Heart left ventricle (tissue), 16 donors: ENCODE results near the gene PRKAA1. TPM values are rescaled to one million over a fixed set of nuclear protein-coding genes. Genes with fewer than 3 reads are reported as not detected.
A peak's percentile ranks its signal among the peaks of the same experiment; 100 is the strongest.

Experiments
- ATAC-seq, 4 donors: fragments of 200-7000 bp; cut with Tn5 transposase; one replicate each; pipeline ENCODE4 v1.9.1; 2020 to 2022; ENCODE audit warnings: moderate library complexity in 4 of 4, mild to moderate bottlenecking in 3 of 4, moderate number of reproducible peaks in 1 of 4
- DNase-seq, 5 donors: peaks; one replicate each; pipeline ENCODE4 v3.0.0-alpha.2; 2020
- H3K27ac ChIP-seq, 12 donors: fragments of 200-600 bp; sonication (generic) in 4 of 12; one replicate each; pipeline versions ENCODE4 v1.5.0 to v1.8.0; 2016 to 2022; ENCODE audit warnings: mild to moderate bottlenecking in 2 of 12
- H3K27me3 ChIP-seq, 9 donors: fragments of 200-600 bp; sonication (generic) in 2 of 9; one replicate each; pipeline versions ENCODE4 v1.5.1 to v1.8.0; 2016 to 2022; ENCODE audit warnings: mild to moderate bottlenecking in 3 of 9
- H3K36me3 ChIP-seq, 9 donors: fragments of 200-600 bp; sonication (generic) in 2 of 9; one replicate each; pipeline versions ENCODE4 v1.5.0 to v1.8.0; 2018 to 2022; ENCODE audit warnings: mild to moderate bottlenecking in 2 of 9
- H3K4me1 ChIP-seq, 12 donors: fragments of 200-600 bp; sonication (generic) in 4 of 12; one replicate each; pipeline versions ENCODE4 v1.5.0 to v1.8.0; 2016 to 2022; ENCODE audit warnings: mild to moderate bottlenecking in 3 of 12
- H3K4me3 ChIP-seq, 12 donors: fragments of 200-600 bp; sonication (generic) in 4 of 12; one replicate each; pipeline versions ENCODE4 v1.5.0 to v1.8.0; 2017 to 2022; ENCODE audit warnings: mild to moderate bottlenecking in 9 of 12, moderate library complexity in 4 of 12
- H3K9me3 ChIP-seq, 12 donors: fragments of 200-600 bp; sonication (generic) in 4 of 12; one replicate each; pipeline versions ENCODE4 v1.5.0 to v1.8.0; 2016 to 2022; ENCODE audit warnings: mild to moderate bottlenecking in 1 of 12
- CTCF ChIP-seq, 12 donors: fragments of 200-600 bp; sonication (generic) in 4 of 12; IDR thresholded peaks; one replicate each; pipeline versions ENCODE4 v1.5.0 to v1.8.0; 2018 to 2022; ENCODE audit warnings: antibody characterized with exemption in 12 of 12, mild to moderate bottlenecking in 5 of 12
- POLR2A ChIP-seq, 2 donors: fragments of 450-650 bp; IDR thresholded peaks; one replicate each; pipeline ENCODE4 v1.6.1; 2017; ENCODE audit warnings: antibody characterized with exemption in 2 of 2, mild to moderate bottlenecking in 2 of 2, moderate library complexity in 2 of 2
- WGBS, 4 donors: extraction: QIAGEN DNeasy Blood & Tissue Kit in 2 of 4; methylation state at CpG; one replicate each; pipeline versions ENCODE4 v1.1.5 to v1.1.7; 2013 to 2018; 5-methylcytosine and 5-hydroxymethylcytosine counted together
- intact Hi-C, 10 donors: fragments of 100-400 bp; cut with DNase I; formaldehyde crosslinking; loops; one replicate each; pipeline versions ENCODE4 v1.11.1 to v1.14.2; 2022
- polyA plus RNA-seq, 2 donors: library from polyadenylated mRNA; stranded (reverse); fragments of 200-250 nt; gene quantifications; one replicate each; pipeline ENCODE4 v1.2.3, GENCODE V29; 2013
- total RNA-seq, 9 donors: library from RNA; depleted of rRNA in 2 of 9; stranded (reverse); fragments of >200 nt in 2 of 9; fragmentation: NEBNext Ultra II Directional in 3 of 9; extraction: Animal tissue kit (Norgen Biotek cat#: 25700) in 3 of 9; gene quantifications; one replicate each; pipeline versions ENCODE4 v1.1.0 to v1.2.4, GENCODE V29; 2016 to 2023
- donor health status: ischemic (EF 13 %, LVEDD 7.1; RV severe dilation, severe dysfunction).
- donor health status: healthy with polysubstance abuse.
- donor health status: DM: no; HTN: yes; CAD: no.
- donor health status: DM: no; HTN: no; CAD: no.
- donor health status: ischemic (EF 25% LVEDD 6.9; RV normal size, moderate dysfunction).
- donor health status: ischemic (EF 25% LVEDD 5.7; RV mildly dilated, moderate dysfunction).
- donor health status: healthy.
- donor health status: DM: yes; HTN: yes; CAD: no.
- donor health status: ischemic (EF 35%, LVEDD 5.7; RV mildly dilated, moderate dysfunction).
- donor health status: nonischemic (EF 11% LVEDD 7.7; RV severe dilation, severe dysfunction).
- donor health status: DM: yes; HTN: yes; CAD: no.
- donor health status: PGD.
- donor health status: ischemic (EF 29% LVEDD 5.4; RV normal size, mild dysfunction).
- donor health status: nonischemic (EF 23%, LVEDD 6.1; RV moderate dilation, normal function).

The PRKAA1 gene
- total and polyA plus RNA-seq, 11 donors: 13.5 to 53.3 (median 42.6) TPM

DNA sequence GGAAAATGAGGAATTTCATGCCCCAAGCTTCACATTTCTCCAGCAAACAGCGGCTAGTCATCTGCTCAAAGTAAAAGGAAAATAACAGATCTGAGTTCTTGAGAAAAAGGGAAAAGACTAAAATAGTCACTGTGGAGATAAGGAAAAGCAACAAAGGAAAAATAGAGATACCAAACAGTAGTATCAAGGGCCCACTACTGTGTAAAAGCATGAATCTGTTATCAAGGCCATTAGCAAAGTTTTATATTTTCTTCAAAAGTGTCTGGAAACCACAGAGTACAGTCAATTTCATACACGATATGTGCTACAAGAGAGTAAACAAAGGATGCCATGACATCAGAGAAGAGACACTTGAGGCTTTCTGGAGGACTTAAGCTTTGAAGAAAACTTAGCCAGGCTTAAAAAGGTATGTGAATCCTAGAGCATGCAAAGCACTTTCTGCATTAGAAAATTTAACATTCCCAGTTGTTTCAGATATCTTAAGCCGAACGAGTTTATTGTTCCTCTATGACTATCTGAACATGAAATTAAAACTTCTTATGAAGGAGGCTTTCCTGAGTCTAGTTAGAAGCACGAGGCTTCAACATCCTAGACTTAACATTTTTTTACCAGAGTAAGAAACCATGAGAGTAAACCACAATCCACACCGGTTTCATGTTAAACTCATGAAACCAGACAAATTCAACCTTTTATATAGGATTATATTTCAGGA, 43.6 kb downstream of the PRKAA1 start:
- Histone ChIP-seq H3K36me3 (peaks cover 0 to 15% (median 4%) of the 10 kb centered on the region in 9 donors), H3K4me3 (peak overlapping the region in 11 of 12 donors; percentile 77 to 98 (median 85)), H3K27ac (peak overlapping the region; percentile 49 to 95 (median 90)), H3K4me1 (peaks cover 0 to 19% (median 11%) of the 10 kb centered on the region in 12 donors), H3K9me3 (peaks cover 0 to 6% (median 0%) of the 10 kb centered on the region in 12 donors), H3K27me3 (no peaks in the 10 kb centered on the region)
- DNase-seq (no peak), ATAC-seq (no peak)
- TF ChIP-seq CTCF (IDR thresholded peaks at IDR 0.05): no peak
- TF ChIP-seq POLR2A (IDR thresholded peaks at IDR 0.05): no peak
- intact Hi-C loops: loop anchor here in 9 of 10 donors (1.0 to 10.0 kb wide), 9 partner anchors 44 to 125 kb away; partner anchors contain the start of genes RPL37 (in 8 of the 9) and PRKAA1 (in 1 of the 9)
- WGBS, 4 donors: 12 to 14% (median 13%) methylated on average over 6 of the region's 6 CpGs

DNA sequence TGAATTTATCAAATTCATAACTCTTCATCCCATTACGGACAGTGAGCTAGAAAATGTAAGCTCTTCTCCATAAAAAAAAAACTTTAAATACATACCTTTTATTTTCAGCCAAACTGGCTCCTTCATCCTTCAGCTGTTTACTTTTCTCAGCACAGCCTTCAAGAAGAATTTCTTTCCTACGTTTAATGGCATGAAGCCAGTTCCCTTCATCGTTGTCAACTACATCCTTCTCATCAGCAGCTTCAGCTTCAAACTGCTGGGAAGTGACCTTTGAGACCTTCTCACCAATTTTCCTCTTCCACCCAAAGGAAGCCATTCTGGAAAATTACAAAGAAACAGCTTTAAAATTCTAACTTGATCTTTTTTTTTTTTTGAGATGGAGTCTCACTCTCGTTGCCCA, 51.5 kb downstream of the PRKAA1 start:
- ATAC-seq (no peak), DNase-seq (no peak)
- H3K4me1 ChIP-seq: peaks cover 0 to 12% (median 0%) of the 10 kb centered on the region in 12 donors
- H3K27ac ChIP-seq: no peak overlapping the region
- peaks cover 0 to 6% (median 0%) of the 10 kb centered on the region in 12 donors for H3K9me3 ChIP-seq
- no peaks in the 10 kb centered on the region for H3K27me3 ChIP-seq
- H3K4me3 ChIP-seq: no peak overlapping the region
- WGBS, 4 donors: 36 to 45% (median 42%) methylated on average over 4 of the region's 4 CpGs
- peaks cover 0 to 26% (median 7%) of the 10 kb centered on the region in 9 donors for H3K36me3 ChIP-seq
- no peak for TF ChIP-seq CTCF (IDR thresholded peaks at IDR 0.05)
- TF ChIP-seq POLR2A (IDR thresholded peaks at IDR 0.05): no peak
- intact Hi-C loops: no loop called here

DNA sequence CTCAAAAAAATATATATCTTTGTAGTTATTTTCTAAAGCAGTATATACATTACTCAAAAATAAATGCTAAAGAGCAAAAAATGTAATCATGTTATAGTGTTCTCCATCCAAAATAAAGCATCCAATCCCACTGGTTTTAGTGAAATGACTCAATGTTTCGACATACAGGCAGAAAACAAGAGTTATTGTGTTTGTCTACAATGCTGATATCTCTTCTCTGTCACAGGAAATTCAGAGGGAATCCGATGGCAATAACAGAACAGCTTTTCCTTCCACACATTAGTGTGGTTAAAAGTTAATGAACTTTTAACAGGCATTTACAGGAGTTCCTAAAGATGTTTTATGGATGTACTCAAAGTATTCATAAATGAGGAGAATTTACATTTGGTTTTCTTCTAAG, 54.4 kb downstream of the PRKAA1 start:
- H3K36me3 ChIP-seq: peaks cover 0 to 48% (median 26%) of the 10 kb centered on the region in 9 donors
- H3K9me3 ChIP-seq: peaks cover 0 to 18% (median 0%) of the 10 kb centered on the region in 12 donors
- intact Hi-C loops: no loop called here
- no peak overlapping the region for H3K4me3 ChIP-seq
- no peak for TF ChIP-seq POLR2A (IDR thresholded peaks at IDR 0.05)
- TF ChIP-seq CTCF (IDR thresholded peaks at IDR 0.05): no peak
- no peak overlapping the region for H3K27ac ChIP-seq
- peaks cover 0 to 11% (median 0%) of the 10 kb centered on the region in 12 donors for H3K4me1 ChIP-seq
- WGBS, 4 donors: 65 to 78% (median 70%) methylated on average over 2 of the region's 2 CpGs
- H3K27me3 ChIP-seq: no peaks in the 10 kb centered on the region
- ATAC-seq: no peak
- no peak for DNase-seq

GRCh38 chr5:40738502-40738901, 59.7 kb downstream of the PRKAA1 start:
- TF ChIP-seq POLR2A (IDR thresholded peaks at IDR 0.05) (no peak), CTCF (IDR thresholded peaks at IDR 0.05) (no peak)
- Histone ChIP-seq H3K9me3 (peaks cover 0 to 18% (median 0%) of the 10 kb centered on the region in 12 donors), H3K4me1 (peaks cover 0 to 28% (median 23%) of the 10 kb centered on the region in 12 donors), H3K36me3 (peaks cover 0 to 31% (median 17%) of the 10 kb centered on the region in 9 donors), H3K27me3 (no peaks in the 10 kb centered on the region), H3K27ac (no peak overlapping the region), H3K4me3 (no peak overlapping the region)
- ATAC-seq: no peak
- intact Hi-C loops: loop anchor here in 9 of 10 donors (2.0 to 10.0 kb wide), 10 partner anchors 51 to 1164 kb away; no protein-coding TSS in a partner anchor
- DNase-seq: no peak
